B cell (primary cell): ENCODE results near the gene N4BP2L1. TPM values are rescaled to one million over a fixed set of nuclear protein-coding genes. Genes with fewer than 3 reads are reported as not detected.

Experiments
- ATAC-seq: fragments of 200-7000 bp; cut with Tn5 transposase; one replicate; pipeline ENCODE4 v1.10.0; 2021; ENCODE audit warnings: low read depth, mild to moderate bottlenecking, moderate number of reproducible peaks, moderate library complexity
- CTCF ChIA-PET: fragments of 350-600 bp; sonication (Branson Sonifier 250); formaldehyde crosslinking; loops from one replicate; lab custom pipeline; 2021; ENCODE audit warnings: antibody characterized with exemption, inconsistent platforms; lab: Charles Lee
- POLR2A ChIA-PET: fragments of 350-600 bp; sonication (Branson Sonifier 250); formaldehyde crosslinking; loops from one replicate; lab custom pipeline; 2021; ENCODE audit warnings: antibody characterized with exemption; lab: Charles Lee
- DNase-seq: peaks from one replicate; pipeline ENCODE4 v3.0.0; 2013
- H2AFZ ChIP-seq: 2 replicates; pipeline ENCODE4 v1.6.1; 2012; ENCODE audit warnings: mild to moderate bottlenecking, low read depth, low read length; ENCODE audit not compliant: insufficient read depth, poor library complexity, severe bottlenecking
- H3K27ac ChIP-seq, 2 donors: 1 replicate in 1 of 2; 2 replicates in 1 of 2; pipeline ENCODE4 v1.5.1; 2012 to 2013; ENCODE audit warnings: low read length in 2 of 2, mild to moderate bottlenecking in 2 of 2, moderate library complexity in 1 of 2
- H3K27me3 ChIP-seq, 4 experiments: fragments of 200-600 bp in 1 of 4; sonication (generic) in 1 of 4; replicated peaks in 1 of 4; 1 replicate in 2 of 4; 2 replicates in 2 of 4; pipeline versions ENCODE4 v1.6.1 to v1.7.0; 2013 to 2016; ENCODE audit warnings: low read length in 3 of 4, mild to moderate bottlenecking in 2 of 4, mixed read lengths in 1 of 4, moderate library complexity in 1 of 4; ENCODE audit not compliant: insufficient read depth in 4 of 4, control insufficient read depth in 3 of 4; ENCODE audit errors: control extremely low read depth in 1 of 4
- H3K36me3 ChIP-seq, 2 experiments: replicated peaks in 1 of 2; 1 replicate in 1 of 2; 2 replicates in 1 of 2; pipeline versions ENCODE4 v1.6.1 to v1.7.1; 2013; ENCODE audit warnings: low read length in 1 of 2; ENCODE audit not compliant: insufficient read depth in 2 of 2, control insufficient read depth in 1 of 2; ENCODE audit errors: control extremely low read depth in 1 of 2, extremely low read depth in 1 of 2
- H3K4me1 ChIP-seq, 2 donors: fragments of 200-600 bp in 1 of 2; sonication (generic) in 1 of 2; 1 replicate in 1 of 2; 2 replicates in 1 of 2; pipeline versions ENCODE4 v1.5.1 to v1.6.1; 2013 to 2017; ENCODE audit warnings: low read length in 2 of 2; ENCODE audit not compliant: control insufficient read depth in 2 of 2, insufficient read depth in 2 of 2
- H3K4me2 ChIP-seq: replicated peaks from 2 replicates; pipeline ENCODE3; 2012; ENCODE audit warnings: mild to moderate bottlenecking, low read depth, low read length; ENCODE audit not compliant: poor library complexity, severe bottlenecking
- H3K4me3 ChIP-seq, 5 experiments: fragments of 200-600 bp in 1 of 5; sonication (generic) in 1 of 5; 1 replicate in 3 of 5; 2 replicates in 2 of 5; pipeline versions ENCODE4 v1.5.1 to v1.7.0; 2011 to 2016; ENCODE audit warnings: low read length in 4 of 5, mild to moderate bottlenecking in 4 of 5, low read depth in 2 of 5, control low read depth in 1 of 5, moderate library complexity in 1 of 5; ENCODE audit not compliant: insufficient read depth in 1 of 5; ENCODE audit errors: control extremely low read depth in 1 of 5, extremely low read depth in 1 of 5
- H3K79me2 ChIP-seq: fragments of 200-600 bp; sonication (generic); one replicate; pipeline ENCODE4 v1.6.0; 2016; ENCODE audit warnings: low read length; ENCODE audit not compliant: control insufficient read depth, insufficient read depth
- H3K9ac ChIP-seq: fragments of 200-600 bp; sonication (generic); 2 replicates; pipeline ENCODE4 v1.6.1; 2017; ENCODE audit warnings: mild to moderate bottlenecking, low read length, moderate library complexity
- H3K9me3 ChIP-seq, 3 donors: one replicate each; pipeline versions ENCODE4 v1.6.1 to v1.7.1; 2013; ENCODE audit warnings: low read length in 2 of 3; ENCODE audit not compliant: control insufficient read depth in 2 of 3, insufficient read depth in 1 of 3; ENCODE audit errors: control extremely low read depth in 1 of 3
- H4K20me1 ChIP-seq: 2 replicates; pipeline ENCODE4 v1.6.0; 2012; ENCODE audit warnings: mild to moderate bottlenecking, low read length; ENCODE audit not compliant: insufficient read depth, control insufficient read depth, poor library complexity, severe bottlenecking
- H3K27ac Mint-ChIP-seq: one replicate; pipeline ENCODE4 v1.8.0; 2021; ENCODE audit warnings: mixed read lengths
- H3K27me3 Mint-ChIP-seq: one replicate; pipeline ENCODE4 v1.8.0; 2021; ENCODE audit warnings: mixed read lengths
- H3K4me1 Mint-ChIP-seq: one replicate; pipeline ENCODE4 v1.8.0; 2021; ENCODE audit warnings: mixed read lengths
- H3K4me3 Mint-ChIP-seq: one replicate; pipeline ENCODE4 v1.8.0; 2021; ENCODE audit warnings: mixed read lengths
- H3K9me3 Mint-ChIP-seq: one replicate; pipeline ENCODE4 v1.8.0; 2022; ENCODE audit warnings: mixed read lengths; ENCODE audit not compliant: insufficient read depth
- EZH2 ChIP-seq: IDR thresholded peaks from 2 replicates; pipeline ENCODE4 v1.6.1; 2012; ENCODE audit warnings: borderline replicate concordance, low read depth, mild to moderate bottlenecking, moderate library complexity, low read length; ENCODE audit not compliant: insufficient read depth, poor library complexity, severe bottlenecking
- WGBS: methylation state at CpG from one replicate; pipeline ENCODE4 v1.1.5; 2013; ENCODE audit warnings: missing lambda C conversion rate; ENCODE audit not compliant: insufficient coverage; 5-methylcytosine and 5-hydroxymethylcytosine counted together
- intact Hi-C: fragments of 100-400 bp; cut with micrococcal nuclease; formaldehyde crosslinking; loops from one replicate; pipeline ENCODE4 v1.10.0; 2022
- polyA plus RNA-seq: library from polyadenylated mRNA; depleted of rRNA; stranded (reverse); fragments of >200 nt; gene quantifications from 2 replicates; pipeline ENCODE4 v1.2.3, GENCODE V29; 2012
- total RNA-seq, 2 donors: library from RNA; stranded (reverse); fragments of 120-200 nt in 1 of 2; gene quantifications; 1 replicate in 1 of 2; 2 replicates in 1 of 2; pipeline versions ENCODE4 v1.2.3 to v1.2.4, GENCODE V29; 2013 to 2022
- TF ChIP-seq, protein P1 (sequence below): fragments of 200-600 bp; IDR thresholded peaks from one replicate; pipeline ENCODE4 v1.8.0; 2022; ENCODE audit warnings: antibody characterized with exemption, mild to moderate bottlenecking

Gene N4BP2L1
- total and polyA plus RNA-seq, 2 donors (not counting 1 experiment from before 2014, with no cell fraction given): 50.9 to 52.8 TPM

- TF ChIP-seq, protein P1, sequence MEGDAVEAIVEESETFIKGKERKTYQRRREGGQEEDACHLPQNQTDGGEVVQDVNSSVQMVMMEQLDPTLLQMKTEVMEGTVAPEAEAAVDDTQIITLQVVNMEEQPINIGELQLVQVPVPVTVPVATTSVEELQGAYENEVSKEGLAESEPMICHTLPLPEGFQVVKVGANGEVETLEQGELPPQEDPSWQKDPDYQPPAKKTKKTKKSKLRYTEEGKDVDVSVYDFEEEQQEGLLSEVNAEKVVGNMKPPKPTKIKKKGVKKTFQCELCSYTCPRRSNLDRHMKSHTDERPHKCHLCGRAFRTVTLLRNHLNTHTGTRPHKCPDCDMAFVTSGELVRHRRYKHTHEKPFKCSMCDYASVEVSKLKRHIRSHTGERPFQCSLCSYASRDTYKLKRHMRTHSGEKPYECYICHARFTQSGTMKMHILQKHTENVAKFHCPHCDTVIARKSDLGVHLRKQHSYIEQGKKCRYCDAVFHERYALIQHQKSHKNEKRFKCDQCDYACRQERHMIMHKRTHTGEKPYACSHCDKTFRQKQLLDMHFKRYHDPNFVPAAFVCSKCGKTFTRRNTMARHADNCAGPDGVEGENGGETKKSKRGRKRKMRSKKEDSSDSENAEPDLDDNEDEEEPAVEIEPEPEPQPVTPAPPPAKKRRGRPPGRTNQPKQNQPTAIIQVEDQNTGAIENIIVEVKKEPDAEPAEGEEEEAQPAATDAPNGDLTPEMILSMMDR: no peak
- no peak for TF ChIP-seq EZH2
- H3K27ac ChIP-seq: no peak overlapping the region
- Mint-ChIP-seq H3K9me3 (no peaks in the 10 kb centered on the region), H3K4me3 (no peak overlapping the region), H3K4me1 (peaks cover 11% of the 10 kb centered on the region), H3K27me3 (no peaks in the 10 kb centered on the region), H3K27ac (no peak overlapping the region)
- DNase-seq (no peak), ATAC-seq (no peak)
- H3K27me3 ChIP-seq: no peaks in the 10 kb centered on the region
- no peak overlapping the region for H3K4me2 ChIP-seq
- 94% methylated on average over 4 of the region's 4 CpGs for WGBS
- no peak overlapping the region for H3K4me3 ChIP-seq
- no peaks in the 10 kb centered on the region for H3K9me3 ChIP-seq
- H3K79me2 ChIP-seq: no peaks in the 10 kb centered on the region
- H3K36me3 ChIP-seq: no peaks in the 10 kb centered on the region
- H4K20me1 ChIP-seq: no peaks in the 10 kb centered on the region
- no peak overlapping the region for H2AFZ ChIP-seq
- POLR2A ChIA-PET: no interaction called here
- intact Hi-C loops: no loop called here
- H3K9ac ChIP-seq: no peak overlapping the region
- CTCF ChIA-PET: interaction anchor here (0.6 to 1.4 kb wide), 3 partner anchors 30 to 89 kb away, joined by 3 to 4 read pairs (median 4); no protein-coding TSS in a partner anchor
- peaks cover 7 to 11% of the 10 kb centered on the region in 2 donors for H3K4me1 ChIP-seq
Measured at GRCh38 chr13:32438871-32439270, 10.9 kb upstream of the N4BP2L1 start.

GRCh38 chr13:32432856-32433255, 4.9 kb upstream of the N4BP2L1 start:
- Mint-ChIP-seq H3K4me3 (no peak overlapping the region), H3K4me1 (peaks cover 18% of the 10 kb centered on the region), H3K27me3 (no peaks in the 10 kb centered on the region), H3K27ac (no peak overlapping the region), H3K9me3 (no peaks in the 10 kb centered on the region)
- Histone ChIP-seq H4K20me1 (no peaks in the 10 kb centered on the region), H2AFZ (no peak overlapping the region), H3K27ac (no peak overlapping the region), H3K79me2 (peaks cover 11% of the 10 kb centered on the region), H3K9me3 (no peaks in the 10 kb centered on the region), H3K4me2 (no peak overlapping the region), H3K27me3 (no peaks in the 10 kb centered on the region), H3K9ac (no peak overlapping the region), H3K4me1 (peaks cover 12 to 21% of the 10 kb centered on the region in 2 donors), H3K36me3 (no peaks in the 10 kb centered on the region), H3K4me3 (no peak overlapping the region)
- intact Hi-C loops: no loop called here
- ATAC-seq (no peak), DNase-seq (no peak)
- ChIA-PET CTCF (no interaction called here), POLR2A (no interaction called here)
- TF ChIP-seq, protein P1: no peak
- no peak for TF ChIP-seq EZH2
- 92% methylated on average over 3 of the region's 3 CpGs for WGBS
